Right ventricle myocardium inferior (tissue), 1 donor: ENCODE results near the gene MYH11. TPM values are rescaled to one million over a fixed set of nuclear protein-coding genes. Genes with fewer than 3 reads are reported as not detected.
"Not testable (repeated sequence)": the region's sequence is repeated elsewhere in the genome, so short reads cannot be mapped to it uniquely, and the experiment has no call there.

Experiments
- ATAC-seq: fragments of 200-7000 bp; cut with Tn5 transposase; one replicate; pipeline ENCODE4 v1.9.1; 2020; ENCODE audit warnings: mild to moderate bottlenecking, moderate library complexity
- DNase-seq: peaks from one replicate; pipeline ENCODE4 v3.0.0; 2021; ENCODE audit errors: missing footprints
- intact Hi-C: fragments of 100-400 bp; cut with DNase I; formaldehyde crosslinking; loops from one replicate; pipeline ENCODE4 v1.11.0; 2022
- total RNA-seq: library from RNA; stranded (reverse); fragmentation: NEBNext Ultra II Directional; extraction: Animal tissue kit (Norgen Biotek cat#: 25700); gene quantifications from one replicate; pipeline ENCODE4 v1.2.1, GENCODE V29; 2021
- donor health status: DM: no; HTN: yes; CAD: no; lungs with severe emphysema.

MYH11 gene
- total RNA-seq, 1 donor from 2014 or later = 17.9 TPM

DNA sequence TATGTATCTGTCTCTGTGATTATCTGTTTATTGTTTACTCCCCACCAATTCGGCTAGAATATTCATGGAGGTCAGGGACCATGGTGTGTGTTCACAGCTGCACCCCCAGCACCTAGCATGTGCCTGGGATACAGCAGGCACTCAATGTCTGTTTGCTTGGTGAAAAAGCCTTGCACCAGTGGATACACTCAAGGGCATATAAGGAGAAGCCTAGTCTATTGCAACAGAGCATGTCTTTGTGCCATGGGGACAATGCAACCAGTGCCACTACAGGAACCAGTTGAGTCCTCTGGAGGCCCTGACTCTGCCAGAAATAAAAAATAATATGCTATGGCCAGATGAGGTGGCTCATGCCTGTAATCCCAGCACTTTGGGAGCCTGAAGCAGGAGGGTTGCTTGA, 113.2 kb downstream of the MYH11 start:
- intact Hi-C loops = no loop called here
- no peak for ATAC-seq
- DNase-seq = no peak

DNA sequence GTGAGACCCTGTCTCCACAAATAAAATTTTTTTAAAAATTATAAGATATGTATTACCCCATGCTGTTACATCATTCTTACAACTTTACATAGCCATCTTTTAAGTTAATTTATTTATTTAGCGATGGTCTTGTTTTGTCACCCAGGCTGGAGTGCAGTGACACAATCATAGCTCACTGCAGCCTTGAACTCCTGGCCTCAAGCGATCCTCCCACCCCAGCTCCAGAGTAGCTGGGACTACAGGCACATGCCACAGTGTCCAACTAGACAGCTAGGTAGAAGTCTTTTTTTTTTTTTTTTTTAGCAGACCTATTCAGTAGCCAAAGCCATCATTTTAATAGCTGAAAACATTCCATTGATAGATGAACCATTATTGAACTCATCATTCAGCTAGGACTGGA, 114.1 kb downstream of the MYH11 start:
- intact Hi-C loops = no loop called here
- ATAC-seq (no peak), DNase-seq (no peak)

DNA sequence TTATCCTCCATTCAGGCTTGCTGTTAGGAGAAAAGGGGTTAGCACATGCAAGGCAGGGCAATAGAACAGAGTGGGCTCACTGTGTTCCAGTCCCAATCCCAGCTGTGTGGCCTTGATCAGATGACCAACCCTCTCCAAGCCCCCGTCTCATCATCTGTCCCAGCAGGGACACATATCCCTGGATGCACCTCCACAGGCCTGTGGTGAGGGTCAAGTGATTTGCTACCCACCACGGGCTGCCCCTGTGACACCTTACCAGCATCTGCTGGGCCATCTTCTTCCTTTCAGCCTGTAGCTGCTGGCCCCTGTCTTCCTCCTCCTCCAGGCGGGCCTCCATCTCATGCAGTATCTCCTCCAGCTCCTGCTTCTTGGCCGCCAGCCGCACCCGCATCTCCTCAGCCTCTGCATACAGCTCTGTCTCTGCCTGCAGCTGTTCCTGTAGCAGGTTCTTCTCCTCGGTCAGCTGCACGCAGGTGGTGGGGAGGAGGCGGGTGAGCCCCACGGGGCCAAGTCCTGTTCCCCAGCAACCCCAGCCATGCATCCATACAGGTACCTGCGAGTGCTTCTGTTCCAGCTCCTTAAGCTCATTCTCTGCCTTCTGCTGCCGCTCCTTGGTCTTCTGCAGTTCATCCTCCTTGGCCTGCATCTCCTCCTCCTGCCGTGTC, 115.5 kb downstream of the MYH11 start:
- DNase-seq (no peak), ATAC-seq (no peak)
- intact Hi-C loops = no loop called here

DNA sequence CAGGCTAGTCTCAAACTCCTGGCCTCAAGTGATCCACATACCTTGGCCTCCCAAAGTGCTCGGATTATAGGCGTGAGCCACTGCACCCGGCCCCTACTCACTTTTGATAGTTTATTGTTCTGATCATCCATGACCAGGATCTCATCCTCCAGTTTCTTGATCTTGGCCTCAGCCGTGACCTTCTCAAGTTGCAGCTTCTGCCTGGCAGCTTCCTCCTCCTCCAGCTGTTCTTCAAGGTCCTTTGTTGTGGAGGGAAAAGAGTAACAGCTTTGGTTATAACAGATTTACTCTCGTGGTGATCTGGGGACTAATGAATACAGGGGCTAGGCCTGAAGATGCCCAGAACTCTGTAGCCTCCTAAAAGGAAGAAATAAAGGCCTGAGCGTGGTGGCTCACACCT, 116.9 kb downstream of the MYH11 start:
- no peak for ATAC-seq
- no peak for DNase-seq
- intact Hi-C loops = no loop called here

DNA sequence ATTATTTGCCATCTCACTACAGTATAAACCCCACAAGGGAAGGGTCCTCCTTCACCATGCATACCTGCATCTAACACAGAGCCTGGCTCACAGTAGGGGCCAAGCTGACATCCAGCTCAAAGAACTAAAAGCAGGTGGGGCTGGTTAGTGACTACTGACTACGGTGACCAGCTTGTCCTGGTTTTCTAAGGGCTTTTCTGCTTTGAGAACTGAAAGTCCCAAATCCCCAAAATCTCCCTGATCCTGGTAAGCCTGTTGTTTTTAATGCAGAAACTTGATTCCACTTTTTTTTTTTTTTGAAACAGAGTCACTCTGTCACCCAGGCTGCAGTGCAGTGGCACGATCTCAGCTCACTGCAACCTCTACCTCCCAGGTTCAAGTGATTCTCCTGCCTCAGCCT, 117.4 kb downstream of the MYH11 start:
- ATAC-seq = no peak
- intact Hi-C loops = no loop called here
- no peak for DNase-seq

DNA sequence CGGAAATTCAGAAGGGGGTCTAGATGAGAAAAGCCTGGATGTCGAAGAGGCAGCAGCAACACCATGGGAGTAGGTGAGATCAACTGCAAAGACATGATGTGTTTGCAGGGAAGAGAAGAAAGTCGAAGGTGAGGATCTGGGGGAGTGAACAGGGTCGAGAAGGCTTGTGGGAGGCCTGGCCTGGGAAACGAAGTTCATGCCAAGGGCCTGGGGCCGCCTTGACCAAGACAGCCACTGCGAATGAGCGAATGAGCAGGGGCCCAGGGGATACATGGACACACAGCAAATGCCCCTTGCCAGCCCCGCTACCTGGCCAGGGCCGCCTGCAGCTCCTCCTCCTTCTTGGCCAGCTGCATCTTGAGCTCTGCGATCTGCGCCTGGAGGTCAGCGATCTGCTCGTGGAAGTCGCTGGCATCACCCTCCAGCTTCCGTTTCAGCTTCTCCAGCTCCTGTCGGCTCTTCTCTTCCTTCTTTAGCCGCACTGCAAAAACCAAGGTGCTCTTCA, 119.6 kb downstream of the MYH11 start:
- intact Hi-C loops = no loop called here
- DNase-seq (no peak), ATAC-seq (no peak)

DNA sequence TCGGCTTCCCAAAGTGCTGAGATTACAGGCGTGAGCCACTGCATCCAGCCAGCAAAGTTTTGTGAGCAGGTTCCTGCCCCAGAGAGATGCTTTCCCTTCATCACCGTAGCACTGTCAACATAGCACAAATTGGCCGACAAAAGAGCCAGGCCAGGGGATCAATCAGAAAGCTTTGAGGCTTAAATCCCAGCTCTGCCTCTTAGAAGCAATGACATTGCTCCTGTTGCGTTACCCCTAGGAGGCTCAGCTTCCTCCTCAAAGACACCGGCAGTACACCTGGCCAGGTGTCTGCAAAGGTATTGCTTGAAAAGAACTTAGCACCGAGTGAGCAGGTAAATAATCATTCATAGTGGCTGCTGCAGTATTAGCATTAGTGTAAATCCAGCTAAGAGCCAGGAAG, 120.3 kb downstream of the MYH11 start:
- DNase-seq (no peak), ATAC-seq (no peak)
- intact Hi-C loops = no loop called here

DNA sequence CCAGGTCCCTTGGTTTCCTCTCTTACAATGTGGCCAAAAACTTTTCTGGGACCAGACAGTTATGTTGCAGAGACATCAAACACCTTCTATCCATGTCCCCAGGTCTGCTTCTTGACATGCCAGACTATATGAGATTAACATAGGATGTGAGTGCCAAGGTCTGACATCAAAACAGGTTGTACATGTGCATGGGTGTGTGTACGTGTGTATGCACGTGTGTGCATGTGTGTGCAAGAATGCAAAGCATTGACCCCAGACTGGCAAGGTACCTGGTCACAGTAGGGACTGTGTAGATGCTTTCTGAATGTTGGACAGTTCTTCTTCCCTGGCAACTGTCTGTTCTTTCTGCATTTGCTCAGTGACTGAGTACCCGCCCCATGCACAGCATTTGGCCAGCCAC, 121.2 kb downstream of the MYH11 start:
- DNase-seq (no peak), ATAC-seq (no peak)

DNA sequence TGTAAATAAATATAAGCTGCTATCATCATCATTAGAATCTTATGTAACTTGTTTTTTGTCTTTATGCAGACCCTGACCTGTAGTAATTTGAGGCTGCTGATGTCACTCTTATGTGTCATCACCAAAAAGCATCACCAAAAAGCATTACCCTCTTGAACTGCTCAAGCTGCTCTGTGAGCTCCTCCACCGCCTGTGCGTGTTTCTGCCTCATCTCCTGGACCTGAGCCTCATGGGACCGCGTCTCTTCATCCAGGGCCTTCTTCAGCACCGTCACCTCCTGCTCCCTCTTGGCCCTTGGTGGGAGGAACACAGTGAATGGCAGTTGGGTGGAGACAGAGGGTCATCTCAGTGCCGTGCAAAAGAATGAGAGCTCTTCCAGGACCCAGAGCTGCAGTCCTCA, 124.4 kb downstream of the MYH11 start:
- DNase-seq (no peak), ATAC-seq (no peak)
- intact Hi-C loops = no loop called here

More for the DNA sequence above, 121.2 kb downstream of the MYH11 start:
- intact Hi-C loops = no loop called here

DNA sequence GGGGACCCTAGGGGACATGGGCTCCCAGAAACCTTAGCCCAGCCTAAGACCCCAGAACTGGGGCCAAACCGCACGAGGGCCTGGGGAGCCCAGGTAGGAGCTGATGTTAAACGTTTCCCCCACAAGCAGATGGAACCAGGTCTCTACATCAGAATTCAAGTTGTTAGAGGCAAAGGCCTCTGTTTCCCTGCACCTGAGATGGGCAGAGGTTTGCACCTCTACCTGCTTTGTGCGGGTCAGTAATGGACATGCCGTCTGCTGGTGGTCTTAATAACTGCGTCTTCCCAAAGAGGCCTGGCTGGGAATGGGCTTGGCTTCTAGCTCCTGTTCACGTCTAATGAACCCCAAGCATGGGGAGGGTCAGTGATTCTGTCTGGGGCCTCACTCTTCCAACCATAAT, 127.7 kb downstream of the MYH11 start:
- intact Hi-C loops = no loop called here
- ATAC-seq (no peak), DNase-seq (no peak)

DNA sequence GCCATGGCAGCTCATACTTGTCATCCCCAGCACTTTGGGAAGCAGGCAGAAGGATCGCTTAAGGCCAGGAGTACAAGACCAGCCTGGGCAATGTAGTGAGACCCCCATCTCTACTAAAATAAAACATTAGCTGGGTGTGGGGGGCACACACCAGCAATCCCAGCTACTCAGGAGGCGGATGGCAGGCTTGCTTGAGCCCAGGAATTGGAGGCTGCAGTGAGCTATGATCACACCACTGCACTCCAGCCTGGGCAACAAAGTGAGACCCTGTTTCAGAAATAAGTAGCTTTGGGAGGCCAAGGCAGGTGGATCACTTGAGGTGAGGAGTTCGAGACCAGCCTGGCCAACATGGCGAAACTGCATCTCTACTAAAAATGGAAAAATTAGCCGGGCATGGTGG, 129.1 kb downstream of the MYH11 start:
- DNase-seq, ATAC-seq, intact Hi-C loops: not testable (repeated sequence)

DNA sequence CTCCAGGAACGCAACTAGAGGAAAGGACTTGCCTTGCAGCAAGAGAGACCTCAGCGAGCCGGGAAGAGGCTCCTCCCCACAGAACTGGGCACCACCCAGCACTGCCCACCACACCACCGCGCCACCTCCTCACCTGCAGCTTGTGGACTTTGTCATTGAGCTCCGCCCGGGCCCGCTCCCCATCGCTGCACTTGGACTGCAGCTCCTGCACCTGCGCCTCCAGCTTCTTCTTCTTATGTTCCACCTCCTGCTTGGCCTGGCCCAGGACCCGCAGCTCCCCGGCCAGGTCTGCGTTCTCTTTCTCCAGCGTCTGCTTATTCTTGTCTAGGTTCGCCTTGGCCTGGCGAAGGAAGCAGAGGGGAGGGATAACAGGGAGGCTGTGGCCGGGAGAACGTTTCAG, 130.1 kb downstream of the MYH11 start:
- intact Hi-C loops = no loop called here
- DNase-seq = no peak
- ATAC-seq = no peak

DNA sequence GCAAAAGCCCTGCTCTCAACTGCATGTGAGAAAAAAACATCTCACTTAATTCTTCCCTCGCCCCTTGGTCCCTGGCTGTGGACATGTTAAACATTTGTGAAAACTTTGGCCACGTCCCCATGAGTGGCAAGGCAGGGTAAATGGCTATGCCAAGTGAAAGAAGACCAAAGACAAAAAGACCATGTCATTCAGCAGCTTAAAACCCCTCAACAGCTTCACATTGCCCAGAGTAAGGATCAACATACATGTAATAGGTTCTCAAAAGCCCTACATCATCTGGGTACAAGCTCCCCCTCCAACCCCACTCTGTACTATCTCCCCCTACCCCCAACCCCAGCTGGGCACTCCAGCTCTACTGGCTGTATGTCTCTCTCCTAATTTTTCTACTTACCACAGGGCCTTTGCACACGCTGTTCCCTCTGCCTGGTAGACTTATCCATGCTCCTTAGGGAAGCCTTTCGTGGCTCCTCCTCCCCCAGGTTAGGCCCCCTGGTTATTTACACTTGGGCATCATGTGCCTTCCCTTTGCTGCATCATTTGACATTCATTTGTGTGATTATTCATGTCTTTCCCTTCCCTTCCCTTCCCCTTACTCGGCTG, 131.1 kb downstream of the MYH11 start:
- intact Hi-C loops = no loop called here
- DNase-seq (no peak), ATAC-seq (no peak)

DNA sequence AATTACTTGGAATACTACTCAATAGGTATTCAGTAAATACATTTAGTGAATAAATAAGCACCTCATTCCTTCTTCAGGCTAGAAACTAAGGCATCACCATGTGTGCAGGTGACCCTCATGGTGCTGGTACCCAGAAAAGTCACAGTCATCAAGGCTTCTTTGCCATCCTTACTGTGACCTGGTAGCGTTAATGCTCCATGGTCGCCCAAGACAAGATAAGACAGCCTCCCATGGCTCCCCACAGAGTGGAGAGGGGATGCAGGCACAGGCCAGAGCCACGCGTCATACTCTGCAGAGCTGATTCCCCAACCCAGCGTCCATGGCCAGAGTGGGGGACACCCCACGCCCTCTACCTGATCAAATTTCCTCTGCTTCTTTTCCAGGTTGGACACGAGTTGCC, 133.0 kb downstream of the MYH11 start:
- intact Hi-C loops = no loop called here
- ATAC-seq (no peak), DNase-seq (no peak)

DNA sequence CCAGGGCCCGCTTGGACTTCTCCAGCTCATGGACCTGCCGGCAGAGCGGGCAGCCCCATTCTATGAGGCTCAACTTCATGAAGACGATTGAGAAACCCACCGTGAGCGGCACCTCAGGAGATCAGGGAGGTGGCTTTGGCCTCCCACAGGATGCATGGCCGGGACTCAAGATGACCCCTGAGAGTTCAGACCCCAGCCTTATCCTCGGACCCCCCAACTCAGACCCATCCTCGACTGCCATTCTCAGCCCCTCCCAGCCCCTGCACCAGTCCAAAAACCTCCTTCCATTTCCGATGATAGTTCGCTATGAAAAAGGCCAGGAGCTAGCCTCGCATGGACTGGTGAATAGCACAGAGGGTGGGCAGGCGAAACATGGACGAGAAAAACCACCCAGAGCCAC, 135.8 kb downstream of the MYH11 start:
- DNase-seq = no peak
- intact Hi-C loops = no loop called here
- ATAC-seq = no peak

DNA sequence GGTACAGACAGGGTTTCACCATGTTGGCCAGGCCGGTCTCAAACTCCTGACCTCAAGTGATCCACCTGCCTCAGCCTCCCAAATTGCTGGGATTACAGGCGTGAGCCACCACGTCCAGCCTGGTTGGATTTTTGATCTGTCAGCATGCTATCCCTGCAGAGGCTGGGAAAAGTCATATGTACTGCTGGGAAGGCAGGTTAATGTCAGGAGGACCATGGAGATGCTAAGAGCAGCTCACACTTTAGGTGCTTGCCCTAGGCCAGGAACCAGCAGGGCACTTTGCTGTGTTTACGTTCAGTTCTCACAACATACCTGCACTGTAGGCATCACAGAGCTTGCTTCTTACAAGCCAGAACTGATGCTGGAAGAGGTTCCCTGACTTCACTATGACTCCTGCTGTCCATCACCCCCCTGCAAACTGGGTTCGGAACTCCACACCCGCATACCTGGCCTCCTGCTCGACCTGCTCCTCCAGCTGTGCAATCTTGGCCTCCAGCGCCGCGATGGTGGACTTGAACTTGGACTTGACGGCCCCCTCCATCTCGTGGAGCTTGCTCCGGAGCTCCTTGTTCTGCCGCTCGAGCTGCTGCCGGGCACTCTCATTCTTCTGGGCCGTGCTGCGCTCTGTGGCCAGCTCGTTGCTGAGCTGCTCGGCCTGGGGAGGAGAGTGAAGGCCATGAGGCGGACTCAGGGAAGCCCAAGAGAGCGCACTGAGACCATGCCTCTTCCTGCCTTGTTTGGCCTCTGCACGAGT, 140.0 kb downstream of the MYH11 start:
- DNase-seq (no peak), ATAC-seq (no peak)
- intact Hi-C loops = no loop called here

DNA sequence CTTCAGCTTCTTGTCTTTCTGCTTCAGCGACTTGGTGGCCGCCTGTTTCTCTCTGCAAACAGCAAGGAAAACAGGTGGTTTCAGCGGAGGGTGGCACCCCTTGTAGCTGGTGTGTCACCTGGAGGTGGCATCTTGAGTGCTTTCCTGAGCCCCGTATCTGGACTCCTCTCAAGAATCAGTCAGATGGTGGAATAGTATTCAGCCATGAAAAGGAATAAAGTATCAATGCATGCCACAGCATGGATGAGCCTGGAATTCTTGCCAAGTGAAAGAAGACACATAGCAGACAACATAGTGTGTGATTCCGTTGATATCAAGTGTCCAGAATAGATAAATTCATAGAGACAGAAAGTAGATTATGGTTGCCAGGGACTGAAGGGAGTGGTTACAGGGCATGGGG, 141.6 kb downstream of the MYH11 start:
- intact Hi-C loops = no loop called here
- ATAC-seq (no peak), DNase-seq (no peak)

DNA sequence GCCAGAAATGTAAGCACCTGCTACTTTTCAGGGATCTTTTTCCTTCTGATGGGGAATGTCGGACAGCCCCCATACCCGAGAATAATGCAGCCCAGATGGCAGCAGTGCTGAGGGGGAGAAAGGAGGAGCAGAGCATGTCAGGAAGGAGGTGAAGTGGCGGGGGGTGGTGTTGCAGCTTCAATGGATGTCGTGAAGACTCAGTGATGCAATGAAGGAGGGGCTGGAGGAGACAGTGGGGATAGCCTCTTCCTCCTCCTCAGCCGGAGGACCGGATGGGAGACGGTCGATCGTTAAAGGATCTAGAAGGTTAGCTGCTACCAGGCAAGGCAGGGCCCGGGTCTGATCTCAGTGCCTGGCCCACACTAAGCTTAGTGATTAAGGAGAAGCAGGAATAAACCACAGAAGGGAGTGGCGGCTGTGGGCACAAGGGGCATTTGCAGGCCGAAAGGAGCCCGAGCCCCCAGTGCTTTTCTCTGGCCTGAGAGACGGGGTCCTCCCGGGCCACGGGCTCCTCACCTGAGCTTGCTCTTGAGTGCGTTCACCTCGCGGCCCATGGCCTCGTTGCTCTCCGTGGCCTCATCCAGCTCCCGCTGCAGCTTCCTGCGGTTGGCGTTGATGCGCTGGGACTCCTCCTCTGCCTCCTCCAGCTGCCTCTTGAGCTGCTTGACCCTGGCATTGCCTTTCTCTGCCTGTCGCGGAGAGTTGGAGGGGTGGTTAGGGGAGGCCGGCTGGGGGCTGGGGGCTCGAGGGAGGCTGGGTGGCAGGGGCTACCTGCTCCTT, 142.2 kb downstream of the MYH11 start:
- intact Hi-C loops = no loop called here
- ATAC-seq (no peak), DNase-seq (no peak)

DNA sequence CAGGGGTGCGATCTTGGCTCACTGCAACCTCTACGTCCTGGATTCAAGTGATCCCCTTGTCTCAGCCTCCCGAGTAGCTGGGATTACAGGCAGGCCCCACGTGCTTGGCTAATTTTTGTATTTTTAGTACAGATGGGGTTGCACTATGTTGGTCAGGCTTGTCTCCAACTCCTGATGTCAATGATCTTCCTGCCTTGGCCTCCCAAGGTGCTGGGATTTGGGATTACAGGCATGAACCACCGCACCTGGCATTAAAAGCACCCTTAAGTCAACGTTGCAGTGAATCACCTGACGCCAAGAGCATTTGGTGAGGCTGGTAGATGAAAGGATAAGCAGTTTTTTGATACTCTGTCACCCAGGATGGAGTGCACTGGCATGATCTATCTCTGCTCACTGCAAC, 147.8 kb downstream of the MYH11 start:
- intact Hi-C loops = no loop called here

More for the DNA sequence above, 147.8 kb downstream of the MYH11 start:
- DNase-seq (no peak), ATAC-seq (no peak)
